Spinal cord (tissue), 10 donors: Measurements from ENCODE around the gene KISS1R. TPM values are rescaled to one million over a fixed set of nuclear protein-coding genes. Genes with fewer than 3 reads are reported as not detected.

Experiments used
- DNase-seq, 6 donors: peaks; one replicate each; pipeline versions ENCODE4 v3.0.0 to v3.0.0-alpha.2; 2013 to 2015; ENCODE audit warnings: low spot score in 6 of 6, low read depth in 4 of 6
- H3K27ac ChIP-seq: one replicate; pipeline ENCODE4 v1.5.1; 2013; ENCODE audit warnings: low read depth, low read length, control low read depth
- H3K27me3 ChIP-seq: one replicate; pipeline ENCODE4 v1.6.1; 2013; ENCODE audit warnings: low read length; ENCODE audit not compliant: control insufficient read depth, insufficient read depth
- H3K36me3 ChIP-seq: one replicate; pipeline ENCODE4 v1.6.1; 2013; ENCODE audit warnings: low read length; ENCODE audit not compliant: control insufficient read depth, insufficient read depth
- H3K4me1 ChIP-seq: one replicate; pipeline ENCODE4 v1.6.1; 2013; ENCODE audit warnings: low read length; ENCODE audit not compliant: control insufficient read depth, insufficient read depth
- H3K4me3 ChIP-seq: one replicate; pipeline ENCODE4 v1.5.1; 2013; ENCODE audit warnings: low read depth, low read length, control low read depth
- H3K9me3 ChIP-seq: one replicate; pipeline ENCODE4 v1.6.1; 2013; ENCODE audit warnings: low read length; ENCODE audit not compliant: control insufficient read depth, insufficient read depth
- WGBS: methylation state at CpG from one replicate; pipeline ENCODE4 v1.1.5; 2013; ENCODE audit warnings: missing lambda C conversion rate; ENCODE audit not compliant: insufficient coverage; 5-methylcytosine and 5-hydroxymethylcytosine counted together
- polyA plus RNA-seq, 2 donors: library from polyadenylated mRNA; unstranded; fragments of 120-200 nt; gene quantifications; one replicate each; pipeline ENCODE4 v1.2.1, GENCODE V29; 2013; ENCODE audit not compliant: insufficient read length in 2 of 2
- total RNA-seq, 2 donors: library from RNA; depleted of rRNA in 1 of 2; stranded (reverse); fragments of 120-200 nt in 1 of 2; fragments of >200 nt in 1 of 2; gene quantifications; one replicate each; pipeline versions ENCODE4 v1.2.3 to v1.2.4, GENCODE V29; 2013 to 2014
- donor health status: healthy.

The KISS1R gene
- total and polyA plus RNA-seq, 4 donors: 0.50 to 2.7 (median 2.2) TPM

- peak in 1 of 6 donors; percentile 63 for DNase-seq
- Histone ChIP-seq H3K27ac (no peak overlapping the region), H3K36me3 (no peaks in the 10 kb centered on the region), H3K4me3 (no peak overlapping the region), H3K4me1 (peaks cover 55% of the 10 kb centered on the region), H3K27me3 (peaks cover 45% of the 10 kb centered on the region), H3K9me3 (no peaks in the 10 kb centered on the region)
- WGBS: 3% methylated on average over 82 of the region's 84 CpGs
Observed at GRCh38 chr19:920051-920864, 3.1 kb downstream of the KISS1R start.

DNA sequence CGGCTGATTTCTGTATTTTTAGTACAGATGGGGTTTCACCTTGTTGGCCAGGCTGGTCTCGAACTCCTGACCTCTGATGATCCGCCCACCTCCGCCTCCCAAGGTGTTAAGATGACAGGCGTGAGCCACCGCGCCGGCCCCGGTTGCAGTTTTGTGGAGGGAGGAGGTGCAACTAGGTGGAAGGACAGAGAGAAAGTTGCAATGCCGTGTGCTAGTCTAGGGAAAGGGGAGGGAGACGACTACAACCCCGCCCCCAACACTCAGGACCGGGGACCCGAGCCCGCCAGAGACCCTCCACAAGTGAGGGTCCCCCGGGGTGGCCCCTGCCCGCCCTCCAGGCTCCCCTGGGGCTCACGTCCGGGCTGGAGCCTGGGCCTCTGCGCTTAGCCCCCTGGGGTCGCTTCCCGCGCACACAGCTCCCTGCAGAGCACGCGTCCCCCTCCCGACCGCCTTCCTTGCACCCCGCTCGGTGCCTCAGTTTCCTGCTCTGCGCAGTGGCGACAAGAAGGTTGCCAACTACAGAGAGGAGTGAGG lies 7.5 kb downstream of the KISS1R start:
- Histone ChIP-seq H3K36me3 (peaks cover 18% of the 10 kb centered on the region), H3K27me3 (peaks cover 17% of the 10 kb centered on the region), H3K4me1 (peaks cover 49% of the 10 kb centered on the region), H3K9me3 (no peaks in the 10 kb centered on the region), H3K4me3 (peak overlapping the region; percentile 60), H3K27ac (no peak overlapping the region)
- no peak for DNase-seq
- WGBS: 14% methylated on average over 24 of the region's 31 CpGs

- 0% methylated on average over 39 of the region's 39 CpGs for WGBS
- peaks cover 12% of the 10 kb centered on the region for H3K27me3 ChIP-seq
- H3K4me1 ChIP-seq: peaks cover 46% of the 10 kb centered on the region
- DNase-seq: peak in 1 of 6 donors; percentile 53
- H3K36me3 ChIP-seq: peaks cover 23% of the 10 kb centered on the region
- no peaks in the 10 kb centered on the region for H3K9me3 ChIP-seq
- peak overlapping the region; percentile 60 for H3K4me3 ChIP-seq
- H3K27ac ChIP-seq: peak overlapping the region; percentile 15
Observed at GRCh38 chr19:925087-925525, 8.0 kb downstream of the KISS1R start.

GRCh38 chr19:925526-926322 lies 8.6 kb downstream of the KISS1R start, which contains the start of gene ARID3A:
TSS of gene ARID3A (plus strand) at chr19:926035. CDS start at chr19:929529, 3,494 bp downstream.
- WGBS: under 1% methylated on average over 81 of the region's 97 CpGs
- peak; percentile 62 to 95 (median 78) for DNase-seq
- H3K4me3 ChIP-seq: peak within 1 kb of the TSS; percentile 83
- H3K36me3 ChIP-seq: peaks cover 25% of the 10 kb centered on the region
- peaks cover 44% of the 10 kb centered on the region for H3K4me1 ChIP-seq
- peak within 1 kb of the TSS; percentile 69 for H3K27ac ChIP-seq
- H3K9me3 ChIP-seq: no peaks in the 10 kb centered on the region
- peaks cover 6% of the 10 kb centered on the region for H3K27me3 ChIP-seq

GRCh38 chr19:926323-926588 lies 9.1 kb downstream of the KISS1R start:
- WGBS: 0% methylated on average over 11 of the region's 21 CpGs
- Histone ChIP-seq H3K27ac (peak overlapping the region; percentile 69), H3K4me1 (peaks cover 41% of the 10 kb centered on the region), H3K36me3 (peaks cover 30% of the 10 kb centered on the region), H3K27me3 (peaks cover under 1% of the 10 kb centered on the region), H3K9me3 (no peaks in the 10 kb centered on the region), H3K4me3 (peak overlapping the region; percentile 83)
- DNase-seq: no peak

- peaks cover 34% of the 10 kb centered on the region for H3K36me3 ChIP-seq
- no peaks in the 10 kb centered on the region for H3K9me3 ChIP-seq
- peak overlapping the region; percentile 83 for H3K4me3 ChIP-seq
- peaks cover 37% of the 10 kb centered on the region for H3K4me1 ChIP-seq
- H3K27ac ChIP-seq: peak overlapping the region; percentile 69
- 0% methylated on average over 35 of the region's 52 CpGs for WGBS
- peak in 2 of 6 donors; percentile 40 to 63 for DNase-seq
- H3K27me3 ChIP-seq: no peaks in the 10 kb centered on the region
Observed at GRCh38 chr19:926589-927350, 9.6 kb downstream of the KISS1R start.

DNA sequence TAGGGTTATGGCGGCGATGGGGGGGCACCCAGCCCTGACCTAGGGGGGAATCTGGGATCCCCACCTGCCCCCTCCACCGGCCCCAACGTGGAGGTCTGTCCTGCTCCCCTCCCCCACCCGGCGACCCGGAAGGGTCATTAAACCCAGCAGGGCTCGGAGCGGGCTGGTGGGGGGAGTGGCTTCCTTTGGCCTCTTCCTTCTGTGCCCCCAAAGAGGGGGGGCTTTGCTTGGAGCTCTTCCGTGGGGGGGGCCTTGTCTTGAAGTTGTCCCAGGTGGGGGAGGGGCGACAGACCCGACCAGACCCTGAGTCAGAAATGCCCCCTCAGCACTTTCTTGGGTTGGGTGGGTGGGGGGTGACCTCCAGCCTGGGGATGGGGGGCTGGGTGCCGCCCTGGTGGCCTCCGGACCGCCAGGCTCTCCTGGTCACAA lies 10.2 kb downstream of the KISS1R start:
- H3K4me1 ChIP-seq: peaks cover 39% of the 10 kb centered on the region
- peaks cover 40% of the 10 kb centered on the region for H3K36me3 ChIP-seq
- no peak for DNase-seq
- no peak overlapping the region for H3K27ac ChIP-seq
- no peaks in the 10 kb centered on the region for H3K9me3 ChIP-seq
- H3K4me3 ChIP-seq: peak overlapping the region; percentile 83
- H3K27me3 ChIP-seq: no peaks in the 10 kb centered on the region
- WGBS: 25% methylated on average over 4 of the region's 15 CpGs

DNA sequence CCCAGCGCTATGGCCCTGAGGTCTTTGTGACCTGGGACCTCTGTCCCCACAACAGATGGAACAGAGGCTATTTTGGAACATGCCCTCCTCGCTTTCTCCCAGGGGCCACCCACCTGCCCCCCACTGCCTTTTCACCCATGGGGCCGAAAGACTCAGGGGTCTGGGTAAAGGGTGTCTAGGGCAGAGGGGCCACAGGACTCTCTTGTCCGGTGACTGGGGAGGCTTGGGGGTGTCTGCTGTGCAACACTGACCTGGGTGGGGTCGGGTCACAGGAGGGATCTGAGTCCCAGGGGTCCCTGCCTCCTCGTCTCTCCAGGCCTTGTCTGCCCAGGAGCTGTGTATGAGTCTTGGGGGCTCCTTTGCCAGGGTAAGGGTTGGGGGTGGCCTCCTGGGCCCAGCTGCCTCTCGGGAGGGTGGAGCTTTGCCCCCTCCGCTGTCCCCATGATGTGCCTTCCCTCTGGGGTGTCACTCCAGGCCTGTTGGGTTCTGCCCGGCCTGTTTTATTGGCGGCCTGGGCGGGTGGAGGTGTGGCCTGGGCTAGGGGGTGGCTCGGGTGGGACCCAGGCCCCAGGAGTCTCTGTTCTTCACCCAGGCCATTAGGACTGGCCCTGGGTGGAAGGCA lies 10.8 kb downstream of the KISS1R start:
- Histone ChIP-seq H3K4me1 (peaks cover 42% of the 10 kb centered on the region), H3K4me3 (peak overlapping the region; percentile 16), H3K27me3 (no peaks in the 10 kb centered on the region), H3K27ac (no peak overlapping the region), H3K9me3 (no peaks in the 10 kb centered on the region), H3K36me3 (peaks cover 45% of the 10 kb centered on the region)
- DNase-seq: no peak
- WGBS: 62% methylated on average over 5 of the region's 12 CpGs
